ENCODE measurements around the gene SMOC1.

Gene SMOC1

DNA sequence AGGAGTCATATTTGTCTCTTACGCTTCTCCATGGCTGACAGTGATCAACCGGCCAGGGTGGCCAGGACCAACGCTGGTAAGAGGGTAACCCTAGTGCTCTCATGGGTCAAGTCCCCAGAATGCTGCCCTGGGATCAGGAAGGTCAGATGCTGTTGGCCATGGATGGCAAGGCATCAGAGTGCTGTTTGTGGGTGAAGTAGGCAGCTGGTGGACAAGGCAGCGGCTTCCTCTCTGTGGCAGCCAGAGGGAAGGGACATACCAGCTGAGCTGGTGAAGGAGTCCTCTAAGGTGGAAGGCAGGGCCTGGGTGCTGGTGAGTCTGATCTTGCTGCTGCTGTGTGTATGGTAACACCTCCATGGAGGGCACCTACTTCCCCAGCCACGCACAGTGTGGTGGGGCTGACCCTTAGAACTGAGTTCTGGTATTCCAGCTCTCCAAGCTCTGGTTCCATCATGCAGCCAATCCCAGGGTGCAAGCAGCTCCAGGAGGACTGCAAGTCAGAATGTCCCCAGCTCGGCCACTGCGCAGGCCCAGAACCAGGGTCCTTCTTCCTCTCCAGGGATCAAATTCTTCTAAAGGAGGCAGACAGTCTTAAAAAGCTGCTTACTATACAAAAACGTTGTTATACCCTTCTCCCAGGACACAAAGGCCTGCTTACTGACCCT is 13.4 kb upstream of the SMOC1 start:
- no peak for DNase-seq

DNA sequence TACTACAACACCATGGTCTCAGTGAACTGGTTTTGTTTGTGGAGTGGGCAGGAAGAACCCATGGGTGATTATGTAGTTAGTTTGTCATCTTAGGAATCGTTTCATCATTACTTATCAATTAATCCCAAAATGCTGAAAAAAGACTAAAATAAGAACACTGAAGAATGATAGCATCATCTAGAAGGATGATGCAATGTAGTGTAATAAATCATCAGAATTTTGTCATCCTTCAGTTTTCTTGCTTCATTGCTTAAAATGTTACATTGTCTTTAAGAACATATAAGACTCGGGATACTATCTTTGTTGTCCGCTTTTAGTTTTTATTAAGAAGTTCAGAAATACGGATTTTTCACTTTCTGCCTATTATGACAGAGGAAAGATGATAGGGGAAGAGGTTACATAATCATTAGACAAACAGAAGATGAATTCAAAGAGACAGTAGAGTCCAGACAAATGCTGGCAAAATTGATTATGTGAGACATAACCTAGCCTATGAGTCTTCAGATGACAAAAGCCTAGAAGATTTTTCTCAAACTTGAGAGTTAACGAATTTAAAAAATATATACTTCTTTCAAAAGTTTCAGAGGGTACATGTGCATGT is 10.8 kb upstream of the SMOC1 start:
- DNase-seq: no peak

DNA sequence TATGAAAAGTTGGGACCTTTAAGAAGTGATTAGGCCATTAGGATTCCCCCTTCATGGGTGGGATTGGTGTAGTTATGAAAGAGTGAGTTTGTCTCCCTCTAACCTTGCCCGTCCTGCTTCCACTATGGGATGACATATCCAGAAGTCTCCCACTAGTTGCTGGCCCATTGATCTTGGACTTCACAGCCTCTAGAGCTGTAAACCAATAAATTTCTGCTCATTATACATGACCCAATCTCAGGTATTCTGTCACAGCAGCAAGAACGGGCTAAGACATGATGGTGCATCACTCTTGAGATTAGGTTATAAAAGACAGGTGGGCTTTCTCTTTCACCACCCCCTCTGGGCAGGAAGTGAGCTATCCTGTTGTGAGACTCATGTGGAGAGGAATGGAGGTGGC is 8.6 kb upstream of the SMOC1 start:
- DNase-seq: no peak

DNA sequence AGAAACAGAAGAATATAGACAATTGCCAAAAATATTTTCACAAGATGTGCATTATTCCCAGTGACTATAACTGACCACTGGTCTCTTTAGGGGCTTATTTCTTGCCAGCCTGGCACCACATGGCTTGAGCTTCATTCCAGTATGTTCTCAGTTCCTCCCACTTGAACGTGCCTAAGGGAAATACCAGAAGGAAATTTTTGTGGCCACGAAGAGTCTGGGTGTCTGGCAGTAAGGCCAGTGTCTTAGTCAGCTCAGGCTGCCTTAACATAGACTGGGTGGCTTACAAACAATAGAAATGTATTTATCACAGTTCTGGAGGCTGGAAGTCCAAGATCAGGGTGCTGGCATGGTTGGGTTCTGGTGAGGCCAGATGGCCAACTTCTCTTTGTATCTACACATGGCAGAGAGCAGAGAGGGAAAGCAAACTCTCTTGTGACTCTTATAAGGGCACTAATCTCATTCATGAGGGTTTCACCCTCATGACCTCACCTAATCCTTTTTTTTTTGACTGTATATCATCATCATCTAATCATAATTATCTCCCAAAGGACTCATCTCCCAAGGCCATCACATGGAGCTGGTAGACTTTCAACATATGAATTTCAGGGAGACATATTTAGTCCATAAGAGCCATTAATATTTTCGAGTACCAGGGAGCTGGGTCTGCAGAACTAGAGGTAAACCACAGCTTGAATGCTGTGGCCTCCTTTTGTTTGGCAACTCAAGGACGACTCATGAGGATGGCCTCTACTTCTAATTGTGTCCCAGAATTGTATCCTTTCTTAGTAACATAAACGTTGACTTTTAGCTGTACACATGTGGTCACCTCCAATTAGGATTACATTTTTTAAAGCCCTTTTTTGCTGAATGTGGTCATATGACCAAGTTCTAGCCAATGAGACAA is 5.1 kb upstream of the SMOC1 start:
- DNase-seq: no peak

DNA sequence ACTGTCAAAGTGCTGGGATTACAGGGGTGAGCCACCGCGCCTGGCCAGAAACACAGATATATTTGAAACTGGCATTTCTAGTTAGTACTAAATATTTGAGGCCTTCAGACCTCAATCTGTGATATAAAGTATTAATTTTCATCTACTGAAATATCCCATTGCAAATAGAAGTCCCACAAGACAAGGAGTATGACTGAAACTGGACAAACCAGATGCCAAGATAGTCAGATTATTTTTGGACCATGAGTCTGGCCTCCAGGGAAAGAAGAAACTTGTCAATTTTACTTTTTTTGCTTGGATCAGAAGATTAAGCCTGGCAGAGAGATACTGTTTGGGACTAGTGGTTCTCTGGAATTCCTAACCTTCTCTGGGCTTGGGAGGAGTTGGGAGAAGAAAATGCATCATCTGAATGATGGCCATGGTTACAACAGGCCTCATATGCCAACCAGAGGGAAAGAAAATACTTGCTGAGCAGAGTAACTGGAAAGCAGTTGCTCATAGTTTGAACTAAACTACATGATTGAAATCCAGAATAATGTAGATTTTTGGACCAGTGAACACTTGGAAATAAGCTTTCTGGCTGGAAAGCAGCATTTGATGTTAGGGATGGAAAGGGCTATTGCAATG is 2.9 kb upstream of the SMOC1 start:
- DNase-seq: no peak

DNA sequence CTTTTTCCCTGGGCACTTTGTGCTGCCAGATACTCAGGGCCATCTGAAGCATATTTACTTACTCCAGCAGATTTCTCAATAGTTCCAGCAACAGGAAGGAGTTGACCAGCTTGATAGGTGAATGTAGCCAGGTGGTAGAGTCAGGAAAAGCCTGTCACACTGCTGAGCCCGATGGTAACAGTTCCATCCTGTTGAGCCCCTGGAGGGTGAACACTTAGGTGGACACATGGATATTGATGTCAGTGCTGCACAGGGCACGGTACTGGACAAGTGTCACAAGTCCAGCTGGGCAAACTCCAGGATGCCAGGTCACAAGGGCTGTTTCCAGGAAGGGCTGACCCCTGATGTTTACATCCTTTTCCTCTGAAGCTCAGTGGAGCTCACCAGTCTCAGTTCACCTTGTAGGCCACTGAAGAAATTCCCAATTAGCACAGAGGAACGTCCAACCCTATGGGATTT is 2.3 kb upstream of the SMOC1 start:
- DNase-seq: no peak

DNA sequence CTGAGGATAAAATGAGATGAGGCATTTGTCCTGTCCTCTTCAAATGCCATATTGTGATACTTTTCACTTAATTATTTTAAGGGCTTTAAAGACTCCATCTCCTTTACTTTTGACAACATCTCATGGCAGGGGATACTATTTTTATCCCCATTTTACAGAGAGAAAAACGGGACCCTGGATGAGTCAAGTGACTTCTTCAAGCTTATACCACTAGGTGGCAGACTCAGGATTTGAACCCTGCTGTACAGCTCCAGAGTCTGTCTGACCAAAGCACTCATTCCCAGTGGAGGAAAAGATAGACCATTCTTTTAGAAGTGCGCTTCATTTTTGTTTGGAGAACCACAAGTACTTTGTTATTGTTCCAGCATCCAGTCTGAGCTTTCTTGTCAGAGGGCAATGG is 1.7 kb upstream of the SMOC1 start:
- DNase-seq: no peak

GRCh38 chr14:69878251-69878650 is 965 bp upstream of the SMOC1 start:
- no peak for DNase-seq

DNA sequence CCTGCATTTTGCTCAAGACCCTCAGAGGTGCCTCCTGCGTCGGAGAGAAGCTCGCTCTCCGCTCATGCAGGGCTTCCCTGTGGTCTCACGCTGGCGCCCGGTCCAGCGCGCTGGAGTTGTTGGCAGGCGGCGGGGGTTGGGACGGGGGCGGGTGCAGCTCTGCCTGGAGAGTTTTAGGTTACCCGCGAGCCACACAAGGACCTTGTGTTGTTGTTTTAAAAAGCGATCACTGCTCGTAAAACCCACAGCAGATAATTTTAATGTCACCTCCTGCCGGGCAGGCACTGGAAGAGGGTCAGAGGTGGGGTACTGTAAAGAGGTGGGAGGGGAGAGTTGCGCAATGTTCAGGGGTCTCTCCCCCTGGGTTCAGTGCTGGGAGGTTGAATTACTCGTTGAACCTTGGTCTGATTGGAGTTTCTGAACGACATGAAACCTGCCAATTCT is 850 bp downstream of the SMOC1 start:
- DNase-seq: no peak

DNA sequence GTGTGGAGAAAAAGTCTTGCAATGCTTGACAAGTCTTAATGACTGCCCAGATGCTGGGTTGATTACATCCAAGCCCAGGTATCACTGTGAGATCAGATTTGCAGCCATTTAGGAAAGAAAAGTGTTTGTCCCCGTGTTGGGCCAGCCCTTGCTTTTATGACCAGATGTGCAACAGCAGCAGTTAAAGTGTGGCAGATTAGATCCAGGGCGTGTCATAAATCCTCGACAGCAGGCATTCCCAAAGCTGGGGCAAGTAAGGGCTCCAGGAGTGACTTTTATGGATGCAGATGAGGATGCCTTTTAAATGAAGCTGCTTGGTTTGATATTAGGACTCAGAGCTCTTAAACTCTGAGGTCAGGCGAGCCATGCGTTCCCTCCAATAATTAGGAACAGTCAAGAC is 1.7 kb downstream of the SMOC1 start:
- no peak for DNase-seq

DNA sequence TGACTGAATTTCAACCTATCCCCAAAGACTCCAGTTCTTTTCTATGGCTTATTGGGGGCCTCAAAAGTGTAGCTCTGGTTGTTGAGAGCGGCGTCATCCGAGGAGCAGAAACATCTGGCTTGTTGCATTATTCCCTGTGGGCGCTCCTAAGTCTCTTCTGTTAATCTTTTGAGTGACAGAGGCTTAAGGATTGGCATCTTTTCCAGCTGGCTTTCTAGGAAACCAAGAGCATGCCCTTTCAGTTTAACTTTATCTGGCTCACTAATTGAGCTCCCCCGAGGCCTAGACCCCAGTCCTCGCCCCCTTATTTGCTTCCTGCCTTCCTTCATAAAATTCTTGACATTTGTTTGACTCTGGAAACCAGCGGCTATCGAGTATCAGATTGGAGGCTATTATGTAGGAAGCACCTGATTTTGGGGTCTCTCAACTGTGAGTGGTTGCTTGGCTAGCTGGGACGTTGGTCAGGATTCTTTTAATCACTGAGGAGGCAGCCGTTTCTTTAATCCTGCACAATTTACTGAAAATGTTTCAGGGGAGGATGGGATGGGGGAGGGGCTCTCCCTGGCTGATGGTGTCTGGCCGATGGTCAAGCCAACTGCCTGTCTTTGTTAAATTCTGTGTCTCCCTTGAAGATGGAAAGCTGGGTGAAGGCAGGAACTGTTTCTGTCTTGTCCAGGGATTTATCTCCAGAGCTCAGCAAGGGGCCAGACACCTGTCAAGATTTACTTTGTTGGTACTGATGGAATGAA is 3.1 kb downstream of the SMOC1 start:
- DNase-seq: no peak

DNA sequence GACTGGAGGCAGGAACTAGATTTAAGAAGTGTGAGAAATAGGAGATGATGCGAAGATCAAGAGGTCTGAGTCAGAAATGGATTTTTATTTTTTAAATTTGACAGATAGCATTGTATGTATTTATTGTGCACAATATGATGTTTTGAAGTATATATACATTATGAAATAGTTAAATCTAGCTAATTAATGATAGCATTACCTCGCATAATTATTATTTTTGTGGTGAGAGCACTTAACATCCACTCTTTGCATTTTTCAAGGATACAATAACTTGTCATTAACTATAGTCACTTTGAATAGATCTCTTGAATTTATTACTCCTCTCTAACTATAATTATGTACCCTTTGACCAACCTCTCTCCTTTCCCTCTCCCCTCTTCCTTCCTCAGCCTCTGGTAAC is 3.7 kb downstream of the SMOC1 start:
- DNase-seq: no peak

GRCh38 chr14:69886453-69887242 is 7.4 kb downstream of the SMOC1 start:
- no peak for DNase-seq

GRCh38 chr14:69887740-69888657 is 8.8 kb downstream of the SMOC1 start:
- DNase-seq: no peak

GRCh38 chr14:69891422-69891821 is 12.2 kb downstream of the SMOC1 start:
- no peak for DNase-seq

DNA sequence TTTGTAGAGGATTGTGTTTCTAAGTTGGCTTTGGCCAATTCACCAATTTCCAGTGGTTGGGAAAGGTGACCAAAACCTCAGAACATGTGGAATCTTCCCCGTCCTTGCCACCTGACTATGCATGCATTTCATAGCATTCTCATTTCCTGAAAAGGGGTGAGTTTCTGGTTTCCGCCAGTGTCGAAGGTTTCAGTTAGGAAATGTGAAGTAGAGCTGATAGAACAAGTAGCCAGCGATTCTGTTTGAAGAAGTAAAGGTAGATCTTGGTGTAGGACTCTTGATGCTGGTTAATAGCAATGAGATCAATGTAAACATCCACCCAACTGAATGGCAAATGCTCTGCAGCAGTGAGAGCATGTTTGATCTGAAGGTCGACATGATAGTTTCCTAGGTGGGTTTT is 15.9 kb downstream of the SMOC1 start:
- DNase-seq: no peak

- DNase-seq: no peak
Observed at GRCh38 chr14:69896080-69896479, 16.9 kb downstream of the SMOC1 start.

GRCh38 chr14:69896972-69897371 is 17.8 kb downstream of the SMOC1 start:
- DNase-seq: no peak

DNA sequence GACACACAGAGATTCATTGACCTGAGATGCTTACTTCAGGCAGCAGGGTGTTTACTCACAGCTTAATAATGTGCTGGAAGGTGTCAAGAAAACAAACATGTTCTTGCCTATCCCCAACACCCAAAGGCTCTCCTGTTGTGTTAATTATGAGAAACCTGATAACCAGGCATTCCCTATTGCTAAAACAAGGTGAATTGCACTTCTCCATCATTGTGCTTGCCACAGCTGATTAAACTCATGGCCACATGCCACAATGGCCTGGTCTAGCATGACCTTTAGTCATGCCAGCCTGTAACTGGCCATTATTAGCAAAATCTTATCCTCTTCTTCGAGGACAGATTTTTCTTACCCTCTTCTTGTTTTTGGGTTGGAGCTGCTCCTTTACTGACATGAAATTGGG is 21.4 kb downstream of the SMOC1 start:
- no peak for DNase-seq

DNA sequence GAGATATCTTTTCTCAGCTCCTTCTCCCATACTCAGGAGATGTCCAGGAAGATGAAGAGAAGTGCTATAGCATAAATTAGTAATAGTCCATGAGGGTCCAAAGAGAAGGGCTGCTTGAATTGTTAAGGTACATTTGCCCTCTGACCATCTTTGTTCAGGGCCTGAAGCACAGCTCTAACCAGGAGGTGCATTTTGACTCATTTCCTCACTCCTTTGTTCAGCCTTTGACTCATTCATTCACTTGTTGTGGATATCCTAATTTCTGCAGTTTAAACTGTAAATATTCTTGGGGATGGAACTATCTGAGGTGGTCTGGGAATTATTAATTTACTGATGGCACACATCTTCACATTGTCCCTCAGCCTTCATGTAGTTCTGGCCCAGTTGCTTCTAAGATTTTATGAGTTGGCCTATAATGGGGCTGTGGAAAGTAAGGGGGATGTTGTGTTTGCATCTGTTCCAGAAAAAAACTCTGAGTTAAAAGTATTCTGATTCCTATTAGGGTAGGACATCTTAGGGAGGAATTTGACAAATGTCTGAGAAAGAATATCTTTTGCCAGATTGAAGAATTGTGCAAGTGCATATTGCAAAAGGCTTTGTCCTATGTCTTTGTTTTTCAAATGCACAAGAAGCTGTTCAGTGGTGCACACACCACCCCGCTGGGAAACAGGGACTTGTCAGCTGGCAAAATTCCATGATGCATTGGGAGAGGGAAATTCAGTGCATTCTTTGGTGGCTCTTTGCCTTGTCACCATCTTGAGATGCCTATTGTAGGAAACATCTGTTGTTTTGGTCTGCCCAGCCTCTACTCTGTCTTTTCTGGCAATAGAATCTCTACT is 22.1 kb downstream of the SMOC1 start:
- no peak for DNase-seq
